ENCODE measurements around the gene LDAH.
A peak's percentile ranks its signal among the peaks of the same experiment; 100 is the strongest.

Gene LDAH

GRCh38 chr2:20652141-20652540 lies 170.8 kb downstream of the LDAH start:
- DNase-seq (ENCODE audit: low read depth), result no peak

DNA sequence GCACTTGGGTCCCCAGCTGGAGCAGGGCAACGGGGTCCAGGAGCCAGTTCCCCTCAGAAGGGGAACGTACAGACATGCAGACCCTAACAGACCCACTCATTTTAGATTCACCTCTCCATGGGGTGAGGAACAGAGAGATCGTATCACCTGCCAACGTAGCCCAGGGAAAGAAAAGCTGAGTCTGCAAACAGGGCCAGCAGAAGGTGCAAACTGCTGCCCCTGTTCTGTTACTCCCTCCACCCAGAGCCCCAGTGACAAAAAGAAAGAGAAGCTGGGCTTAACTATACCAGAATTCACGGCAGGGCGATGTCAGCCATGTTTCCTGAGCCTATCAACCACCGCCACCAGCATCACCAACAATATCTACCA lies 171.2 kb downstream of the LDAH start:
- DNase-seq (ENCODE audit: low read depth), result no peak

DNA sequence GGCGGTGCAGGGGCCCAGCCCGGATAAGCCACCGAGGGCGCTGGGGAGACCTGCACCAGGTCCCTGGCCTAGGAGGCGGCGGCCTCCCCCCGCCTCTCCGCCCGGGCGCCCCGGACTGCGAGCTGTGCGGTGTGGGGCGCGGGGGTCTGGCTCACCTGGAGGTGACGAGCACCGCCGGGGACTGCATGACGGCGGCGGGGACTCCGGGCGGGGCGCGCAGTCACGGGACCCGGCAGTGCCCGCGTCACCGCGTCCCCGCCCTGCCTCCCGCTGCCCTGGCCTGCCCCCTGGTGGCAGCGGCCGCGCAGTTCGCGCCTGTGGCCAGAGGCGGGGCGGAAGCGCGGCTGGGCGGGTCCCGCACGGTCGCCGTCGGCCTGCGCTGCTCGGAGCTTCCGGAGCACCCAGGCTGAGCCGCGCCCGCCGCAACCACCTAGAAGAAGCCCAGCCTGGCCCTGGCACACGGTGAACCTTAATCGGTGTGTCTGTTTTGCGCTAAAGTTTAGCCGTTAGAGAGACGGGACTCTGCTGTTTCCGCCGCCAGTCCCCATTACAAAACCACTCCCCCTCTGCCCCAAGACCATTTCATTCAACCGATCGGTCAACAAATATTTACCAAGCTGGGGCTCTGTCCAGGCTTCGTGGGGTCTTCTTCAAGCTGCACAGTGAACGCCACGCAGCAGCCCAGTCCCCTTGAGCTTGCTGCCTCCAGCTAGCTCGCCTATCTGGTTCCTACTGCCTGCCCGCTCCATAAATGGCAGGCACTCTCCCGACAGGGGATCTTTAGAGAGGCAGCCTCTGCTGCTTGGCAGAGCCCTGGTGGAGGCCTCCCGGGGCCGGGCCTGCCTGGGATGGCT lies 171.8 kb downstream of the LDAH start, which contains the start of gene HS1BP3:
Gene HS1BP3, minus strand, starts transcription at position 222 of the 854 bp plus-strand sequence. Its CDS starts 35 bp downstream, at position 187.
- peak; percentile 82 for DNase-seq (ENCODE audit: low read depth)

DNA sequence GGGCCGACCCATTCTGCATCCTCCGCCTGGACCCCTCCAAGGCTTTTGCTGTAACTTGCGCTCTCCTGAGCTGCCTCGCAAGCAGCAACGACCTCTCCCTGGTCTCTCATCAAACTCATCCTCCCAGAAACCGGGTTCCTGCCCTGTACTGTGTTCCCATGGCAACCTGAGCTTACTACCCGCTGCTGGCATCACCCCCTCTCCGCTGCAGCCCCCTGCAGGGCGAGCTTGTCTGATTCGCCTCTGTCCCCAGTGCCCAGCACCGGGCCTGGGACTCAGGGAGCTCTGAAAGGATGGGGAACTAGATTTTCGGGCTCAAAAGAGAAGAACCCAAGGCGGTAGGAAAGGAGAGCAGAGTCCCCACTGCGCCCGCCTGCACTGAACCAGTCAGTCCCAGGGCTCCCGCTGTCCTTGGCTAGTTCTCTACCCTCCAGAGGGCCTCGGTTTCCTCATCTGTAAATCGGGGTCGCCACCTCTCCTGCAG lies 172.5 kb downstream of the LDAH start:
- DNase-seq (ENCODE audit: low read depth), result no peak

- DNase-seq (ENCODE audit: low read depth), result no peak
Measured at GRCh38 chr2:20649976-20650375, 172.9 kb downstream of the LDAH start.

DNA sequence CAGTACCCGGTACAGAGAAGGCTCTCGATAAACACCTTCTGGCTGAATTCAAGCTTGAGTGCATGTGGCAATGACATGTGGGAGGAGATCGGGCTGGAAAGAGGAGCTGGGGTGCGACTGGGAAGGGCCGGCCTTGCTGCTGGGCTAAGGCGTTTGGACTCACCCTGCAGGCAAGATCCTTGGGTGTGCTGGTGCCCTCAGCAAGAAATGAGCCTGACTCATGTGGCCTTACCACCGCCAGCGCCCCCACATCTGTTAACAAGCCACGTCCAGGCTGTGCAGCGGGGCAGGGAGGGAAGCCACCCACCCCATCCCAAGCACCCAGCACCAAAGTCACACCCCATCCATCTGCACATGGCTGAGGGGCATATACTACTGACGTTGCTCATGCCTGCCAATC lies 173.3 kb downstream of the LDAH start:
- DNase-seq (ENCODE audit: low read depth), result no peak

DNA sequence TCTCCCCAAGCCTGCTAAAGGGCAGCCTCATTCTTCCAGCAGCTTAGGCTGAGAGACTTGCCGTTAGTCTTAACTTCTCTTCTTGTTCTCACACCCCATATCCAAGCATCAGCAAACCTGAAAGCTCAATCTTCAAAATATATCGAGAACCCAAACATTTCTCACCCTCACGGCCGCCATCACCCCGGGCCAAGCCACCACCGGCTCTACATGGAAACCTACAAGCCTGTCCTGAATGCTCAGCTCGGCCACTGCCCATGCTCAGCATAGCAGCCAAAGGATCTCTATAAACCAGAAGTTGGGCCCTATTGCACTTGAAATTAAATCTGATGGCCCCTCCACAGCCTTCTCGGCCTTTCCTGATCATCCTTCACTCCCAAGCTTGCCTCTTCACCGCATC lies 174.1 kb downstream of the LDAH start:
- no peak for DNase-seq (ENCODE audit: low read depth)

DNA sequence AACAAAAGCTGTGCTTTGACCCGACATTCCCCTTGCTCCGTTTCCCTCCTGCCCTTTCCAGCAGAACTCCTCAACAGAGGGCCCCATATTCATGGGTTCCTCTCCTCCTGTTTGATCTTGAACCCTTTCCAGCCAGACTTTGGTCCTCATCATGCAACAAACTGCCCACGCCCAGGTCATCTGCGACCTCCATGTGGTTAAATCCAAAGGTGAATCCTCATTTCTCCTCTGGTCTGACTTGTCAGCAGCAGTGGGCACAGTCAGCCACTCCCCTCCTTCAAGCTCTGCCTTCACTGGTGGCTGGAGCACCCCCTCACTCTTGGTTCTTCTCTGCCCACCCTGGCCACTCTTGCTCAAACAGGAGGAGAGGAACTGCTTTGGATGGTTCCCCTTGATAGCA lies 174.7 kb downstream of the LDAH start:
- DNase-seq (ENCODE audit: low read depth), result no peak

GRCh38 chr2:20647738-20648137 lies 175.2 kb downstream of the LDAH start:
- no peak for DNase-seq (ENCODE audit: low read depth)

DNA sequence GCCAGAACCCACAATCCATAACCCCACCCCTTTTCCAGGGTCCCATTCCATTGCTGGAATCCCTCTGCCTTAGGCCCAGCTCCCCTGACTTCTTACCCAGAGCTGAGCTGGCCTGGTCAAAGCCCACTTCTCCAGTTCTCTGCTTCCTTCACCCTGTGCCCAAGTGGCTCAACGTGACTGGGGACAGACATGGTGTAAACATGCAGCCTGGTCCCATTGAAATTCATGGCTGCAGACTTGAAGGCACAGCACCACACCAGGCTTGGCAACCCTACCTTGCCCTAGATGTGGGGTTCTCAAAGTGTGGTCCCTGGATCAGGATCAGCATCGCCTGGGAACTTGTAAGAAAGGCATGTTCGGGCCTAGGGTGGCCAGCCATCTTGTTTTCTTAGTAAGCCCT lies 175.7 kb downstream of the LDAH start:
- no peak for DNase-seq (ENCODE audit: low read depth)

- DNase-seq (ENCODE audit: low read depth), result no peak
Measured at GRCh38 chr2:20646446-20646845, 176.5 kb downstream of the LDAH start.

DNA sequence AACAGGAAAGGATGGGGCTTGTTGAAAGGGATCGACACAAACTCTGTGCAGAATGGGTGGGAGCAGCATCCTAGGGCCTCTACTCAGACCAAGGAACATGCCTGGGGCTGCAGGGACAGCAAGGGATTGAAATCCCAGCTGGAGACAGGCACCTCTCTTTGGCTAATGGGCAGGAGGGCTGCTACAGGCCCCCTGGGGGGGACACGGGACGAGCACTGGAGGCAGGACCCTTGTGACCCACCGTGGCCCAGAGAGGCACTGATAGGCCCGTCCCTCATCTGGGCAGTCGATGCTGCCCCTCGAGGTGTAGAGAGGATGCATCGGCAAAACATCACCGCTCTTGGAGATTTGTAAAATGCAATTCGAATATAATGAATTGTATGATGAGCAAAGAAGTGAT lies 177.1 kb downstream of the LDAH start:
- DNase-seq (ENCODE audit: low read depth), result no peak

DNA sequence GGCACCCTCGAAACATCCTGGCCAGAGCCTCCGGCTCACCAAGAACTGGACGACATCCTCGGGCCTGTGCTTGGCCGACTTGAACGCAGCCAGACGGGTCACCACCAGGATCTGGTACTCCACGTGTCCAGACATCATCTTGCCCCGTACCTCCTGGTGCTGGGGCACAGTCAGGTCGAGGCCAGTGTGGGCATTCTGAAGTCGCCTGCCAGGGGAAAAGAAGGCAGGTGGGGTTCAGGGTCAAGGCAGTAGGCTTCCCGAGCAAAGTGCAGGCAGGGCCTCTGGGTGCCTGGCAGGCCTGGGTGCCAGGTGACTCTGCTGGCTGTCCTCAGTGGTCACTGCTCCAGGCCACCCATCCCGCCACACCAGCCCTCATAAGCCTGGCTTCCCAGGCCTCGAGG lies 177.6 kb downstream of the LDAH start:
- DNase-seq (ENCODE audit: low read depth), result no peak

GRCh38 chr2:20643826-20644225 lies 179.1 kb downstream of the LDAH start:
- no peak for DNase-seq (ENCODE audit: low read depth)

- no peak for DNase-seq (ENCODE audit: low read depth)
Measured at GRCh38 chr2:20643060-20643459, 179.8 kb downstream of the LDAH start.

GRCh38 chr2:20642055-20642971 lies 180.6 kb downstream of the LDAH start:
- DNase-seq (ENCODE audit: low read depth), result peak; percentile 58

DNA sequence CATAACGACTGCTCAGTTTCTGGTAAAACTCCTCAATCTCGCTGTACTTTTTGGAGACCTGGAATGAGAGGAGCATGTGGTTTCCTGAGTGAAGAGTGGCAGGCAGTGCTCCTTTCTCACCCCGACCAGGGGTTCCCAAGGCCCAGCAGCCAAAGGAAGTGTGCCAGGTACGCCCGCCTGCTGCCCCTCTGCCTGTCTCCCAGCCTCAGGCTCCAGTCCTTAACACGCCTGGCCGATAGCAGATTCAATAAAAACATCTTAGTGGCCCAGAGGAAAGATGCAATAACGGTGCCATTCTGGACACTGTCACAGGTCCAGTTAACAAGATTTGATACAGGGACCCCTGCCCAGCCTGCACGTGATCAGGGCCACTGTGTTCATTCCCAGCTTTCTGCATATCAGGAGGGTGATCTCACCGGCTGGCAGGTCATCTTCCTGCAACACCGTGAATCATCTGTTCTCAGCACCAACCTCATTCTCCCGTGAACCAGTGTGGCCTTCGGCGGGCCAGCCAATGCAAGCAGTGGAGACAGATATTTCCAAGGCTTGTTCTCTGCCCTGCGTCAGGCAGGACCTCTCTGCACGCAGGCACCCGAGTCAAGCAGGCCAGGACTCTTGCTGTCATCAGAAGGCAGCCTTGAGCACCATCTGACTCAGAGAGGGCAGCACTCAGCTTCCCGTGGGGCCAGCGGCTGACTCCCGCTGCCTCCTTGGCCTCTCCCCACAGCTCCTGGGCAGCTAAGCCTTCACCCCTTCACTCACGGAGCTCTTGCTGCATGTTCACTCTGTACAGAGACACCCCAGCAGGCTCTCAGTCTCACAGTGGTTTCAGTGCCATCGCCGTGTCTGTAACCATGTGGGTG lies 181.5 kb downstream of the LDAH start:
- no peak for DNase-seq (ENCODE audit: low read depth)

GRCh38 chr2:20640411-20641122 lies 182.3 kb downstream of the LDAH start:
- DNase-seq (ENCODE audit: low read depth), result no peak

DNA sequence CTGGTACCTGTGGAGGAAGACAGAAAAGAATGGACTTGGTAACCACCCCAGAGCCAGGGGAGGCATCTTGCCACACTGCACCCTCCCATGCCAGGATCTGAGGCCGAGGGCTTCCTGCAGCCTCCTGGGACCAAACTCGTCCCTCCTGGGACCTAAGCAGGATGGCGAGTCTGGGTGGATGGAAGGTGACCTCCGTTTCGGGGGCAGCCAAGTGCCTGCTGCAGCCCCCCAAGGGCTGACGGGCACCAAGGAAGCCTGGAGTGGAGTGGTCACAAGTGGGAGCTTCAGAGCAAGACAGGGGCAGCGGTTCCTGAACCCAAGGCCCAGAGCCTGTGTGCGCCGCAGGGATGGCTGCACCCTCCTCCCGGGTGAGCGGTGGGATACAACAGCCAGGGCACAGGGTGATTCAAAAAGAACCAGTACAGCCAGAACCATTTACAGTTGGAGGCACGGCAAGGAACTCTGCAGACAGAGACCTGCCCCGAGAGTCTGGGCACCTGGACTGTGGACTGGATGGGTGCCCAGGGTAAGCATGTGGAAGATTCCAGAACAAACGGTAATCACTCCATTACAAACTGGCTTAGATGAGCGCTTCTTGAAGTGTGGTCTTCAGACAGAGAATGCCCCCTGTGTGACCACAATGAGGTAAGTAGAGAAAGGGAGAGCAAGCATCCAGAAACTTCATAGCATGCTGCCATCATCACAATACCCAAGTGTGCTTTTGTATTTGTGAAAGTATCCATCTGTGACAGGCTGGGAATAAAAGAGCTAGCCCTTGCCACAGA lies 184.1 kb downstream of the LDAH start:
- no peak for DNase-seq (ENCODE audit: low read depth)

DNA sequence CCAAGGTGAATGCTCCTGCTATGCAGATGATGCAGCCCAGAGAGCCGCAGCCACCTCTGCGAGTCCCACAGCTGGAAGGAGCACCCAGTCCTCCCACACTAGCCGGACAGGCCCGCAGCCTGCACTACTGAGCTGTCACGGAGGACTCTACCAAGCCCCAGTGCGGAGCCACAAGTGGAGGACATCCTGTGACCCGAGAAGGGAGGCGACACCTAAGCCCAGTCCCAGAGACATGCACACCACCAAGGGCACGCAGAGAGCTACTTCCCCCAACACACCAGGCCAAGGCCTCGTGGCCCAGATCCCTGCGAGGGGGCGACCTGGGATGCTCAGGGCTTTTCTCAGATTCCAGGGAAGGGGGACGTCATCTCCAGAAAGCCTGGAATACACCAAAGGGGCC lies 184.9 kb downstream of the LDAH start:
- no peak for DNase-seq (ENCODE audit: low read depth)

All from stimulated activated CD8-positive, alpha-beta memory T cell treated with anti-CD3 and anti-CD28 coated beads, Interleukin-4, amount 100 ng/mL, for 24 hours (primary cell).